Measurements from ENCODE around the gene RASL10A.

- TF ChIP-seq CTCF (IDR thresholded peaks at IDR 0.05 in 4 of 5, conservative IDR thresholded peaks at IDR 0.05 in 1 of 5): no peak
- TF ChIP-seq POLR2A (IDR thresholded peaks at IDR 0.05): no peak
Observed at GRCh38 chr22:29302681-29303465, 12.6 kb downstream of the RASL10A start.

Data from gastrocnemius medialis (tissue), 4 donors.